H1 (cell line): ENCODE data around the gene PHRF1. TPM values are rescaled to one million over a fixed set of nuclear protein-coding genes. Genes with fewer than 3 reads are reported as not detected.

Source experiments
- CTCF ChIA-PET: fragments of 300-600 bp; sonication (Branson Sonifier 250); formaldehyde crosslinking; loops from one replicate; lab custom pipeline; 2021; ENCODE audit not compliant: partially characterized antibody; lab: Charles Lee
- POLR2A ChIA-PET: fragments of 300-600 bp; sonication (Branson Sonifier 250); formaldehyde crosslinking; loops from one replicate; lab custom pipeline; 2021; ENCODE audit warnings: inconsistent platforms; ENCODE audit not compliant: partially characterized antibody; lab: Charles Lee
- DNase-seq, 2 experiments: peaks; one replicate each; pipeline versions ENCODE4 v3.0.0 to v3.0.0-alpha.2; 2010 to 2022; ENCODE audit warnings: low spot score in 2 of 2, low read depth in 1 of 2, mixed read lengths in 1 of 2
- FAIRE-seq: peaks from 2 replicates; lab custom pipeline; 2011; peaks lifted over from hg19 to GRCh38; lab: Jason Lieb, UNC
- H2AFZ ChIP-seq: 2 replicates; pipeline ENCODE4 v1.8.1; 2012; ENCODE audit warnings: low read length, inconsistent platforms
- H2AK5ac ChIP-seq: 2 replicates; pipeline ENCODE4 v1.6.1; 2013; ENCODE audit warnings: low read depth, low read length
- H2BK120ac ChIP-seq: replicated peaks from 2 replicates; pipeline ENCODE3; 2013; ENCODE audit warnings: low read depth, low read length, inconsistent platforms
- H2BK12ac ChIP-seq: 2 replicates; pipeline ENCODE4 v1.6.1; 2013; ENCODE audit warnings: low read depth, low read length
- H2BK15ac ChIP-seq: 2 replicates; pipeline ENCODE4 v1.6.1; 2013; ENCODE audit warnings: low read length
- H2BK20ac ChIP-seq: 2 replicates; pipeline ENCODE4 v1.6.1; 2013; ENCODE audit warnings: low read length
- H2BK5ac ChIP-seq: 2 replicates; pipeline ENCODE4 v1.6.1; 2013; ENCODE audit warnings: low read depth, low read length
- H3K14ac ChIP-seq: 2 replicates; pipeline ENCODE4 v1.6.1; 2013; ENCODE audit warnings: inconsistent platforms; ENCODE audit not compliant: insufficient read length
- H3K18ac ChIP-seq: 2 replicates; pipeline ENCODE4 v1.6.1; 2013; ENCODE audit warnings: low read length; ENCODE audit errors: extremely low read depth
- H3K23ac ChIP-seq: 2 replicates; pipeline ENCODE4 v1.6.1; 2013; ENCODE audit warnings: inconsistent platforms; ENCODE audit not compliant: insufficient read length
- H3K23me2 ChIP-seq: 2 replicates; pipeline ENCODE4 v1.6.1; 2013; ENCODE audit warnings: low read depth, low read length
- H3K27ac ChIP-seq: 2 replicates; pipeline ENCODE4 v1.6.1; 2011; ENCODE audit warnings: low read depth, low read length, inconsistent platforms
- H3K27me3 ChIP-seq, 4 experiments: replicated peaks in 1 of 4; 1 replicate in 1 of 4; 2 replicates in 3 of 4; pipeline versions ENCODE4 v1.6.1 to v1.8.1; 2011 to 2013; ENCODE audit warnings: low read length in 3 of 4, mild to moderate bottlenecking in 3 of 4, inconsistent platforms in 2 of 4, mixed read lengths in 2 of 4, moderate library complexity in 1 of 4; ENCODE audit not compliant: control insufficient read depth in 3 of 4, insufficient read depth in 3 of 4; ENCODE audit errors: extremely low read depth in 1 of 4
- H3K36me3 ChIP-seq, 4 experiments: 2 replicates each; pipeline versions ENCODE4 v1.6.1 to v1.8.1; 2011 to 2013; ENCODE audit warnings: mild to moderate bottlenecking in 4 of 4, low read length in 3 of 4, moderate library complexity in 2 of 4, control low read depth in 1 of 4, inconsistent platforms in 1 of 4; ENCODE audit not compliant: insufficient read depth in 4 of 4, control insufficient read depth in 2 of 4
- H3K4ac ChIP-seq: replicated peaks from 2 replicates; pipeline ENCODE3; 2013; ENCODE audit warnings: low read length, low read depth, mixed read lengths, inconsistent platforms; ENCODE audit not compliant: insufficient read length
- H3K4me1 ChIP-seq, 4 experiments: replicated peaks in 1 of 4; 1 replicate in 1 of 4; 2 replicates in 3 of 4; pipeline versions ENCODE4 v1.6.1 to v1.8.1; 2011 to 2013; ENCODE audit warnings: low read length in 3 of 4, inconsistent platforms in 2 of 4, mixed read lengths in 1 of 4; ENCODE audit not compliant: insufficient read depth in 4 of 4, control insufficient read depth in 3 of 4
- H3K4me2 ChIP-seq, 2 experiments: 2 replicates each; pipeline versions ENCODE4 v1.6.1 to v1.8.1; 2011 to 2013; ENCODE audit warnings: low read depth in 2 of 2, low read length in 2 of 2, control low read depth in 1 of 2, inconsistent platforms in 1 of 2, mild to moderate bottlenecking in 1 of 2; ENCODE audit not compliant: insufficient read depth in 1 of 2
- H3K4me3 ChIP-seq, 4 experiments: fragments of 200-600, 300-600 bp in 1 of 4; sonication (generic), shearing (Covaris generic), sonication (Bioruptor Twin) in 1 of 4; 2 replicates each; pipeline versions ENCODE4 v1.5.1 to v1.8.1; 2011 to 2016; ENCODE audit warnings: low read length in 4 of 4, low read depth in 3 of 4, control low read depth in 2 of 4, inconsistent platforms in 2 of 4, mild to moderate bottlenecking in 2 of 4, mixed read lengths in 1 of 4, moderate library complexity in 1 of 4; ENCODE audit not compliant: insufficient read depth in 2 of 4; ENCODE audit errors: extremely low read depth in 1 of 4
- H3K56ac ChIP-seq: replicated peaks from 2 replicates; pipeline ENCODE3; 2013; ENCODE audit warnings: low read depth, mild to moderate bottlenecking, mixed read lengths, low read length, inconsistent platforms; ENCODE audit not compliant: insufficient read length
- H3K79me1 ChIP-seq: 2 replicates; pipeline ENCODE4 v1.6.1; 2013; ENCODE audit warnings: low read depth, low read length, control low read depth
- H3K79me2 ChIP-seq, 2 experiments: 2 replicates each; pipeline versions ENCODE4 v1.6.1 to v1.8.1; 2012 to 2013; ENCODE audit warnings: low read length in 2 of 2, mild to moderate bottlenecking in 2 of 2, inconsistent platforms in 1 of 2; ENCODE audit not compliant: insufficient read depth in 2 of 2, control insufficient read depth in 1 of 2
- H3K9ac ChIP-seq, 4 experiments: replicated peaks in 1 of 4; 1 replicate in 1 of 4; 2 replicates in 3 of 4; pipeline versions ENCODE4 v1.6.1 to v1.8.1; 2011 to 2013; ENCODE audit warnings: low read depth in 3 of 4, low read length in 3 of 4, control low read depth in 2 of 4, mild to moderate bottlenecking in 2 of 4, moderate library complexity in 2 of 4, inconsistent platforms in 1 of 4; ENCODE audit errors: extremely low read depth in 1 of 4
- H3K9me3 ChIP-seq, 2 experiments: 2 replicates each; pipeline versions ENCODE4 v1.6.1 to v1.8.1; 2012 to 2013; ENCODE audit warnings: mild to moderate bottlenecking in 2 of 2, moderate library complexity in 2 of 2, control low read depth in 1 of 2, inconsistent platforms in 1 of 2, low read depth in 1 of 2, low read length in 1 of 2, mixed read lengths in 1 of 2; ENCODE audit not compliant: insufficient read depth in 2 of 2
- H4K20me1 ChIP-seq, 2 experiments: replicated peaks in 1 of 2; 2 replicates each; pipeline versions ENCODE3 to v1.8.1; 2011 to 2013; ENCODE audit warnings: inconsistent platforms in 2 of 2, low read length in 2 of 2, mild to moderate bottlenecking in 1 of 2; ENCODE audit not compliant: insufficient read depth in 2 of 2, control insufficient read depth in 1 of 2
- H4K5ac ChIP-seq: 2 replicates; pipeline ENCODE4 v1.6.1; 2013; ENCODE audit warnings: low read length, low read depth, mixed read lengths, inconsistent platforms; ENCODE audit not compliant: insufficient read length
- H4K8ac ChIP-seq: 2 replicates; pipeline ENCODE4 v1.8.0; 2013; ENCODE audit warnings: mild to moderate bottlenecking, moderate library complexity, low read length, inconsistent platforms; ENCODE audit not compliant: insufficient read depth; ENCODE audit errors: extremely low read depth
- H4K91ac ChIP-seq: replicated peaks from 2 replicates; pipeline ENCODE3; 2013; ENCODE audit warnings: low read length, mixed read lengths, inconsistent platforms; ENCODE audit not compliant: insufficient read length
- ASH2L ChIP-seq: fragments of 200-600, 300-600 bp; sonication (generic); IDR thresholded peaks from one replicate; pipeline ENCODE4 v1.7.1; 2017; ENCODE audit warnings: low read length
- BCL11A ChIP-seq, 2 experiments: IDR thresholded peaks; one replicate each; pipeline ENCODE4 v1.6.1; 2011; ENCODE audit warnings: low read depth in 2 of 2, low read length in 2 of 2, mild to moderate bottlenecking in 2 of 2
- GTF2F1 ChIP-seq: IDR thresholded peaks from 2 replicates; pipeline ENCODE4 v1.6.1; 2012; ENCODE audit warnings: low read depth, low read length, improper control_type of control experiment, borderline replicate concordance
- JUND ChIP-seq: IDR thresholded peaks from 2 replicates; pipeline ENCODE4 v1.6.1; 2011; ENCODE audit warnings: mild to moderate bottlenecking, improper control_type of control experiment, low read length
- KDM4A ChIP-seq: IDR thresholded peaks from one replicate; pipeline ENCODE4 v1.7.1; 2012; ENCODE audit warnings: low read depth, mild to moderate bottlenecking, moderate library complexity, low read length, inconsistent platforms; ENCODE audit not compliant: severe bottlenecking
- MAFK ChIP-seq: IDR thresholded peaks from 2 replicates; pipeline ENCODE4 v1.6.1; 2012; ENCODE audit warnings: low read depth, mild to moderate bottlenecking, improper control_type of control experiment, low read length
- POLR2A ChIP-seq, 2 experiments: IDR thresholded peaks; 1 replicate in 1 of 2; 2 replicates in 1 of 2; pipeline ENCODE4 v1.6.1; 2011; ENCODE audit warnings: low read depth in 2 of 2, low read length in 2 of 2, mild to moderate bottlenecking in 2 of 2; ENCODE audit errors: control extremely low read depth in 1 of 2
- RXRA ChIP-seq: IDR thresholded peaks from 2 replicates; pipeline ENCODE4 v1.6.1; 2011; ENCODE audit warnings: low read depth, mild to moderate bottlenecking, low read length, moderate library complexity; ENCODE audit not compliant: insufficient read depth
- TAF1 ChIP-seq: IDR thresholded peaks from 2 replicates; pipeline ENCODE4 v1.6.1; 2011; ENCODE audit warnings: mild to moderate bottlenecking, low read depth, low read length
- TBP ChIP-seq: IDR thresholded peaks from 2 replicates; pipeline ENCODE4 v1.6.1; 2011; ENCODE audit warnings: low read depth, low read length, improper control_type of control experiment
- TEAD4 ChIP-seq: IDR thresholded peaks from 2 replicates; pipeline ENCODE4 v1.6.1; 2012; ENCODE audit warnings: low read depth, low read length, inconsistent platforms, mixed read lengths
- WGBS, 2 experiments: shearing (Covaris generic) in 1 of 2; methylation state at CpG; one replicate each; pipeline versions ENCODE4 v1.1.6 to v1.1.7; 2013 to 2015; ENCODE audit warnings: low lambda C conversion rate in 2 of 2, mixed read lengths in 2 of 2, inconsistent platforms in 1 of 2, low coverage in 1 of 2, missing lambda C conversion rate in 1 of 2; ENCODE audit not compliant: insufficient replicate concordance in 2 of 2, insufficient coverage in 1 of 2, insufficient read length in 1 of 2; ENCODE audit errors: extremely low coverage in 1 of 2, missing lambda C conversion rate in 1 of 2; 5-methylcytosine and 5-hydroxymethylcytosine counted together
- polyA plus RNA-seq, 7 experiments: library from polyadenylated mRNA; depleted of rRNA in 3 of 7; stranded (reverse) in 5 of 7; unstranded in 2 of 7; fragments of >200 nt in 5 of 7; fragments of 200-250 nt in 2 of 7; gene quantifications; 1 replicate in 5 of 7; 2 replicates in 1 of 7; 4 replicates in 1 of 7; pipeline versions ENCODE4 v1.2.1 to v1.2.3, GENCODE V29; 2011 to 2013; ENCODE audit warnings: missing spikeins in 2 of 7, mixed read lengths in 2 of 7
- total RNA-seq: library from RNA; stranded (reverse); fragmentation: NEBNext Ultra II Directional; extraction: Animal tissue kit (Norgen Biotek cat#: 25700); gene quantifications from 2 replicates; pipeline ENCODE4 v1.2.1, GENCODE V29; 2021

The PHRF1 gene
- total and polyA plus RNA-seq, 2 of the 8 experiments (the other 6 are each of a cell fraction or from before 2014, with no cell fraction given), result 13.4 to 37.3 TPM

DNA sequence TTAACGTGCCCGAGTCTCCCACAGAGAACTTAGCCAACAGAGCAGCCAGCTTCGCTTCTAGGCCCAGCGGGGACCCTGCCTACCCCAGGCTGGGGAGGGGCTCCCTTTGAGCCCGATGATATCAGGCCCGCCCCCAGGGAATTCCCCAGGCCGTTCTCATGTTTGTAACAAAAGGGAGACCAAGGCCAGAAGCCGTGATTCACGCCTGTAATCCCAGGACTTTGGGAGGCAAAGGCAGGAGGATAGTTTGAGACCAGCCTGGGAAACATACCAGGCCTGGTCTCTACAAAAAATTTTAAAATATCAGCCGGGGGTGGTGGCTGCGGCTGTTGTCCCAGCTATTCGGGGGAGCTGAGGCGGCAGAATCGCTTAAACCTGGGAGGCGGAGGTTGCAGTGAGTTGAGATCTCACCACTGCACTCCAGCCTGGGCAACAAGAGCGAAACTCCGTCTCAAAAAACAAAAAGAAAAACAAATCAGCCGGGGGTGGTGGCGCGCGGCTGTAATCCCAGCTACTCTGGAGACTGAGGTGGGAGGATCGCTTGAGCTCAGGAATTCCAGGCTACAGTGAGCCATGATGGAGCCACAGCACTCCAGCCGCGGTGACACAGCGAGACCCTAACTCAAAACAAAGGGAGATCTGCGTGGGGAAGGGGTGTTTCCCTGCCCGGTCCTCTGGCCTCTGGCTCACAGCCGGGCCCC, 62.5 kb downstream of the PHRF1 start:
- Histone ChIP-seq H3K23ac (no peak overlapping the region), H3K56ac (no peak overlapping the region), H4K8ac (peak overlapping the region; percentile 93; the same call in 1 of the 2 replicates), H4K91ac (peak overlapping the region; percentile 95), H3K14ac (no peak overlapping the region), H3K23me2 (peaks cover 21% of the 10 kb centered on the region; the same call in 1 of the 2 replicates), H3K4me1 (peaks cover 0 to 30% (median 20%) of the 10 kb centered on the region in 4 experiments; a peak in 6 of 7 replicates), H3K27ac (peak overlapping the region; percentile 78), H2BK15ac (no peak overlapping the region; the same call in 1 of the 2 replicates), H2BK5ac (no peak overlapping the region), H3K18ac (peak overlapping the region; percentile 87), H3K27me3 (peaks cover 21 to 49% (median 43%) of the 10 kb centered on the region in 4 experiments), H3K9ac (peak overlapping the region in 3 of 4 experiments; percentile 45 to 56 (median 50); a peak in 6 of 7 replicates), H2BK120ac (peak overlapping the region; percentile 64), H3K9me3 (no peaks in the 10 kb centered on the region; a peak in 1 of 4 replicates), H2AFZ (no peak overlapping the region), H3K79me1 (no peaks in the 10 kb centered on the region), H3K79me2 (no peaks in the 10 kb centered on the region), H2BK12ac (peak overlapping the region; percentile 96), H2BK20ac (no peak overlapping the region; the same call in 1 of the 2 replicates), H3K36me3 (peaks cover 0 to 2% (median 0%) of the 10 kb centered on the region in 4 experiments; a peak in 1 of 8 replicates), H2AK5ac (no peak overlapping the region; the same call in 1 of the 2 replicates), H3K4ac (no peak overlapping the region), H3K4me2 (peak overlapping the region; percentile 81 to 91), H3K4me3 (peak overlapping the region; percentile 34 to 60 (median 48)), H4K5ac (peak overlapping the region; percentile 9), H4K20me1 (peaks cover 0 to 5% of the 10 kb centered on the region in 2 experiments)
- ChIA-PET CTCF (interaction anchor here (0.6 to 2.0 kb wide), 6 partner anchors 21 to 131 kb away, joined by 3 to 10 read pairs (median 3); no protein-coding TSS in a partner anchor), POLR2A (interaction anchor here (0.6 to 3.6 kb wide), 30 partner anchors 10 to 437 kb away, joined by 3 to 20 read pairs (median 4); partner anchors contain the start of genes IRF7, SCT and TALDO1)
- DNase-seq (peak in 1 of 2 experiments; percentile 63), FAIRE-seq (peak; percentile 60)
- WGBS, 2 experiments, result 5% methylated on average over 28 of the region's 28 CpGs; no CpG with 5 or more reads in 1 of the 2 experiments
- no peak for TF ChIP-seq GTF2F1
- TF ChIP-seq KDM4A, result peak; percentile 9
- TF ChIP-seq TBP, result 0 out of 2 replicates have a peak, but pooled peaks have one; percentile 12
- TF ChIP-seq TEAD4, result peak; percentile 76; the same call in 1 of the 2 replicates
- TF ChIP-seq RXRA, result no peak
- TF ChIP-seq TAF1, result peak; percentile 69
- no peak for TF ChIP-seq JUND
- TF ChIP-seq POLR2A (IDR thresholded peaks at IDR 0.05; ENCODE audit: control extremely low read depth in 1 of 2, low read depth in 2 of 2, low read length in 2 of 2), result peak in 1 of 2 experiments; percentile 73; a peak in 2 of 3 replicates
- TF ChIP-seq ASH2L, result peak; percentile 44
- TF ChIP-seq MAFK, result no peak
- TF ChIP-seq BCL11A (IDR thresholded peaks at IDR 0.05; ENCODE audit: low read depth in 2 of 2, low read length in 2 of 2), result no peak
